ENCODE measurements around the gene RAMACL. TPM values are rescaled to one million over a fixed set of nuclear protein-coding genes. Genes with fewer than 3 reads are reported as not detected.

The RAMACL gene
- total and polyA plus RNA-seq, 2 donors (not counting 1 experiment from before 2014, with no cell fraction given), result 2.7 TPM; not detected in 1

GRCh38 chr6:166592821-166593220 lies 6.3 kb upstream of the RAMACL start:
- H4K20me1 ChIP-seq (ENCODE audit: control insufficient read depth, insufficient read depth, low read length, poor library complexity, severe bottlenecking), result no peaks in the 10 kb centered on the region
- H3K27me3 Mint-ChIP-seq, result no peaks in the 10 kb centered on the region
- H3K79me2 ChIP-seq (ENCODE audit: control insufficient read depth, insufficient read depth, low read length), result no peaks in the 10 kb centered on the region
- no peak overlapping the region for H3K4me3 ChIP-seq (ENCODE audit: control extremely low read depth in 1 of 5, extremely low read depth in 1 of 5, insufficient read depth in 1 of 5, low read depth in 2 of 5, low read length in 4 of 5)
- ATAC-seq (ENCODE audit: low read depth) (no peak), DNase-seq (no peak)
- intact Hi-C loops (cut with micrococcal nuclease), result no loop called here
- peaks cover 28 to 32% of the 10 kb centered on the region in 2 donors for H3K4me1 ChIP-seq (ENCODE audit: control insufficient read depth in 2 of 2, insufficient read depth in 2 of 2, low read length in 2 of 2)
- no peaks in the 10 kb centered on the region for H3K9me3 ChIP-seq (ENCODE audit: control extremely low read depth in 1 of 3, control insufficient read depth in 2 of 3, insufficient read depth in 1 of 3, low read length in 2 of 3)
- WGBS (ENCODE audit: insufficient coverage), result 87% methylated on average over 5 of the region's 9 CpGs
- ChIA-PET POLR2A (interaction anchor here (0.5 kb wide), 1 partner anchor 428 kb away, joined by 4 read pairs; no protein-coding TSS in a partner anchor), CTCF (no interaction called here)
- no peaks in the 10 kb centered on the region for H3K36me3 ChIP-seq (replicated peaks in 1 of 2; ENCODE audit: control extremely low read depth in 1 of 2, control insufficient read depth in 1 of 2, extremely low read depth in 1 of 2, insufficient read depth in 2 of 2, low read length in 1 of 2)
- TF ChIP-seq CTCF (IDR thresholded peaks at IDR 0.05) (no peak), EZH2 (IDR thresholded peaks at IDR 0.05; ENCODE audit: borderline replicate concordance, insufficient read depth, low read depth, low read length, poor library complexity, severe bottlenecking) (no peak)
- H2AFZ ChIP-seq (ENCODE audit: insufficient read depth, low read depth, low read length, poor library complexity, severe bottlenecking), result no peak overlapping the region
- no peak overlapping the region for H3K4me2 ChIP-seq (replicated peaks; ENCODE audit: low read depth, low read length, poor library complexity, severe bottlenecking)
- no peak overlapping the region for H3K9ac ChIP-seq (ENCODE audit: low read length)
- H3K27ac ChIP-seq (ENCODE audit: low read length in 2 of 2), result no peak overlapping the region
- H3K27ac Mint-ChIP-seq, result no peak overlapping the region
- H3K9me3 Mint-ChIP-seq (ENCODE audit: insufficient read depth), result no peaks in the 10 kb centered on the region
- no peaks in the 10 kb centered on the region for H3K27me3 ChIP-seq (replicated peaks in 1 of 4; ENCODE audit: control extremely low read depth in 1 of 4, control insufficient read depth in 3 of 4, insufficient read depth in 4 of 4, low read length in 3 of 4)
- H3K4me1 Mint-ChIP-seq, result peaks cover 30% of the 10 kb centered on the region
- no peak overlapping the region for H3K4me3 Mint-ChIP-seq

- no peak overlapping the region for H3K27ac ChIP-seq (ENCODE audit: low read length in 2 of 2)
- no peak overlapping the region for H3K4me2 ChIP-seq (replicated peaks; ENCODE audit: low read depth, low read length, poor library complexity, severe bottlenecking)
- Mint-ChIP-seq H3K4me1 (peaks cover 38% of the 10 kb centered on the region), H3K27me3 (no peaks in the 10 kb centered on the region), H3K27ac (no peak overlapping the region), H3K4me3 (no peak overlapping the region), H3K9me3 (ENCODE audit: insufficient read depth) (no peaks in the 10 kb centered on the region)
- H3K9me3 ChIP-seq (ENCODE audit: control extremely low read depth in 1 of 3, control insufficient read depth in 2 of 3, insufficient read depth in 1 of 3, low read length in 2 of 3), result no peaks in the 10 kb centered on the region
- no peaks in the 10 kb centered on the region for H4K20me1 ChIP-seq (ENCODE audit: control insufficient read depth, insufficient read depth, low read length, poor library complexity, severe bottlenecking)
- no peaks in the 10 kb centered on the region for H3K36me3 ChIP-seq (replicated peaks in 1 of 2; ENCODE audit: control extremely low read depth in 1 of 2, control insufficient read depth in 1 of 2, extremely low read depth in 1 of 2, insufficient read depth in 2 of 2, low read length in 1 of 2)
- no peak for DNase-seq
- H2AFZ ChIP-seq (ENCODE audit: insufficient read depth, low read depth, low read length, poor library complexity, severe bottlenecking), result no peak overlapping the region
- ChIA-PET CTCF (no interaction called here), POLR2A (no interaction called here)
- TF ChIP-seq EZH2 (IDR thresholded peaks at IDR 0.05; ENCODE audit: borderline replicate concordance, insufficient read depth, low read depth, low read length, poor library complexity, severe bottlenecking) (no peak), CTCF (IDR thresholded peaks at IDR 0.05) (no peak)
- peaks cover 34 to 40% of the 10 kb centered on the region in 2 donors for H3K4me1 ChIP-seq (ENCODE audit: control insufficient read depth in 2 of 2, insufficient read depth in 2 of 2, low read length in 2 of 2)
- H3K79me2 ChIP-seq (ENCODE audit: control insufficient read depth, insufficient read depth, low read length), result no peaks in the 10 kb centered on the region
- H3K4me3 ChIP-seq (ENCODE audit: control extremely low read depth in 1 of 5, extremely low read depth in 1 of 5, insufficient read depth in 1 of 5, low read depth in 2 of 5, low read length in 4 of 5), result no peak overlapping the region
- 100% methylated on average over 3 of the region's 7 CpGs for WGBS (ENCODE audit: insufficient coverage)
- H3K27me3 ChIP-seq (replicated peaks in 1 of 4; ENCODE audit: control extremely low read depth in 1 of 4, control insufficient read depth in 3 of 4, insufficient read depth in 4 of 4, low read length in 3 of 4), result no peaks in the 10 kb centered on the region
- no peak for ATAC-seq (ENCODE audit: low read depth)
- intact Hi-C loops (cut with micrococcal nuclease), result no loop called here
- no peak overlapping the region for H3K9ac ChIP-seq (ENCODE audit: low read length)
These were observed 5.6 kb upstream of the RAMACL start for GRCh38 chr6:166591961-166592520.
